Pancreas (tissue), 10 donors: ENCODE measurements around the gene CHRNA4. TPM values are rescaled to one million over a fixed set of nuclear protein-coding genes. Genes with fewer than 3 reads are reported as not detected.
A peak's percentile ranks its signal among the peaks of the same experiment; 100 is the strongest.

Source experiments
- ATAC-seq, 4 donors: fragments of 200-7000 bp; cut with Tn5 transposase; one replicate each; pipeline versions ENCODE4 v1.8.0 to v1.9.1; 2020; ENCODE audit warnings: mild to moderate bottlenecking in 4 of 4, moderate library complexity in 4 of 4
- DNase-seq, 6 donors: peaks; one replicate each; pipeline ENCODE4 v3.0.0-alpha.2; 2020
- FAIRE-seq: peaks from 2 replicates; lab custom pipeline; 2012; peaks lifted over from hg19 to GRCh38; lab: Jason Lieb, UNC
- H3K27ac ChIP-seq, 4 donors: fragments of 200-600 bp; sonication (generic); 1 replicate in 3 of 4; 2 replicates in 1 of 4; pipeline versions ENCODE4 v1.5.0 to v1.8.0; 2020
- H3K27me3 ChIP-seq, 4 donors: fragments of 200-600 bp; one replicate each; pipeline ENCODE4 v1.8.0; 2021
- H3K36me3 ChIP-seq, 3 donors: fragments of 200-600 bp; sonication (generic) in 1 of 3; one replicate each; pipeline versions ENCODE4 v1.5.0 to v1.8.0; 2020 to 2021
- H3K4me1 ChIP-seq, 3 donors: fragments of 200-600 bp; one replicate each; pipeline ENCODE4 v1.8.0; 2021
- H3K4me3 ChIP-seq, 4 donors: fragments of 200-600 bp; sonication (generic) in 2 of 4; one replicate each; pipeline versions ENCODE4 v1.5.0 to v1.8.0; 2020 to 2021
- H3K9me3 ChIP-seq, 4 donors: fragments of 200-600 bp; one replicate each; pipeline ENCODE4 v1.8.0; 2021
- CTCF ChIP-seq, 4 donors: fragments of 200-600 bp; sonication (generic) in 3 of 4; IDR thresholded peaks; one replicate each; pipeline versions ENCODE4 v1.5.0 to v1.8.0; 2021; ENCODE audit warnings: antibody characterized with exemption in 4 of 4
- WGBS, 2 donors: extraction: QIAGEN DNeasy Blood & Tissue Kit; methylation state at CpG; one replicate each; pipeline ENCODE4 v1.1.7; 2013; 5-methylcytosine and 5-hydroxymethylcytosine counted together
- intact Hi-C, 3 donors: fragments of 100-400 bp; cut with DNase I; formaldehyde crosslinking; loops; one replicate each; pipeline versions ENCODE4 v1.11.1 to v1.14.2; 2022
- polyA plus RNA-seq, 2 donors: library from polyadenylated mRNA; stranded (reverse); fragments of 200-250 nt; gene quantifications; one replicate each; pipeline ENCODE4 v1.2.3, GENCODE V29; 2013
- total RNA-seq, 6 donors: library from RNA; stranded (reverse); fragmentation: NEBNext Ultra II Directional in 4 of 6; extraction: Animal tissue kit (Norgen Biotek cat#: 25700) in 4 of 6; gene quantifications; one replicate each; pipeline versions ENCODE4 v1.2.1 to v1.2.4, GENCODE V29; 2021 to 2023
- donor health status: healthy with polysubstance abuse.
- donor health status: DM: no; HTN: no; CAD: no; lungs with moderate emphysema.
- donor health status: DM: no; HTN: no; CAD: no.
- donor health status: control.
- donor health status: control.
- donor health status: Bipolar disorder and iron deficiency.
- donor health status: DM: yes; HTN: yes; CAD: no.
- donor health status: DM: no; HTN: no; CAD: no.
- donor health status: DM: no; HTN: no; CAD: no.
- donor health status: DM: yes; HTN: yes; CAD: no.

The CHRNA4 gene
- total and polyA plus RNA-seq, 8 donors, result 0.02 to 0.47 TPM; not detected in 6

GRCh38 chr20:63312273-63312672, 48.9 kb downstream of the CHRNA4 start:
- TF ChIP-seq CTCF (IDR thresholded peaks at IDR 0.05), result no peak
- DNase-seq, result peak in 1 of 6 donors; percentile 45
- Histone ChIP-seq H3K27me3 (peaks cover 0 to 17% (median 2%) of the 10 kb centered on the region in 4 donors), H3K36me3 (no peaks in the 10 kb centered on the region), H3K4me1 (no peaks in the 10 kb centered on the region), H3K4me3 (no peak overlapping the region), H3K27ac (no peak overlapping the region), H3K9me3 (no peaks in the 10 kb centered on the region)
- intact Hi-C loops, result no loop called here
- 42 to 51% methylated on average over 9 of the region's 9 CpGs for WGBS, 2 donors
- no peak for ATAC-seq
- FAIRE-seq, result no peak

DNA sequence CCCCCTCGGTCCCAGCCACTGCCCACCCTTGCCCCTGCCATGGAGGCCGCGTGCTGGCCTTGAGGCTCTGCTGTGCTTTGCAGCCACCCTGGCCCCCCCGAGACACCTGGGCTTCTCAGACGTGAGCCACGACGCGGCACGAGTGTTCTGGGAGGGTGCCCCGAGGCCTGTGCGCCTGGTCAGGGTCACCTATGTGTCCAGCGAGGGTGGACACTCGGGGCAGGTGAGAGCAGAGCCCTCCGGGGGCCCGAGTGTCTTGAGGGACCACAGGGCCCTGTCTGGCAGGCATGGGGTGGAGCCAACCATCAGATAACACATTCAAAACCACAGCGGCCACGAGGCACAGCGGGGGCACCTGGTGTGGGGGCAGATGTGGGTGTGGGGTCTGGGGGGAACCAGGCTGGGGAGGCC, 49.3 kb downstream of the CHRNA4 start:
- DNase-seq, result peak in 2 of 6 donors; percentile 12 to 69
- Histone ChIP-seq H3K27ac (no peak overlapping the region), H3K27me3 (peaks cover 0 to 17% (median 2%) of the 10 kb centered on the region in 4 donors), H3K4me1 (no peaks in the 10 kb centered on the region), H3K9me3 (no peaks in the 10 kb centered on the region), H3K4me3 (no peak overlapping the region), H3K36me3 (no peaks in the 10 kb centered on the region)
- WGBS, 2 donors, result 38 to 51% methylated on average over 15 to 18 of the region's 18 CpGs
- FAIRE-seq, result no peak
- TF ChIP-seq CTCF (IDR thresholded peaks at IDR 0.05), result no peak
- intact Hi-C loops, result no loop called here
- ATAC-seq, result no peak

- no peak for TF ChIP-seq CTCF (IDR thresholded peaks at IDR 0.05)
- intact Hi-C loops, result no loop called here
- 62 to 74% methylated on average over 27 to 29 of the region's 29 CpGs for WGBS, 2 donors
- DNase-seq (peak in 2 of 6 donors; percentile 13 to 65), ATAC-seq (no peak), FAIRE-seq (no peak)
- H3K4me3 ChIP-seq, result no peak overlapping the region
- H3K9me3 ChIP-seq, result no peaks in the 10 kb centered on the region
- peaks cover 0 to 17% (median 2%) of the 10 kb centered on the region in 4 donors for H3K27me3 ChIP-seq
- no peaks in the 10 kb centered on the region for H3K4me1 ChIP-seq
- H3K27ac ChIP-seq, result no peak overlapping the region
- H3K36me3 ChIP-seq, result no peaks in the 10 kb centered on the region
Measured at GRCh38 chr20:63311186-63311832, 49.8 kb downstream of the CHRNA4 start.

GRCh38 chr20:63310265-63310991, 50.7 kb downstream of the CHRNA4 start:
- no peaks in the 10 kb centered on the region for H3K36me3 ChIP-seq
- FAIRE-seq (no peak), ATAC-seq (no peak), DNase-seq (peak in 2 of 6 donors; percentile 18 to 59)
- no peak for TF ChIP-seq CTCF (IDR thresholded peaks at IDR 0.05)
- no peaks in the 10 kb centered on the region for H3K4me1 ChIP-seq
- intact Hi-C loops, result no loop called here
- H3K4me3 ChIP-seq, result no peak overlapping the region
- no peak overlapping the region for H3K27ac ChIP-seq
- no peaks in the 10 kb centered on the region for H3K9me3 ChIP-seq
- 54 to 61% methylated on average over 18 to 20 of the region's 20 CpGs for WGBS, 2 donors
- H3K27me3 ChIP-seq, result peaks cover 0 to 17% (median 2%) of the 10 kb centered on the region in 4 donors
